GM06990 (cell line): ENCODE measurements around the gene CGB3.

Experiments used
- DNase-seq: peaks from one replicate; pipeline ENCODE4 v3.0.0-alpha.2; 2011; ENCODE audit not compliant: insufficient read length; ENCODE audit errors: extremely low read depth
- H3K27me3 ChIP-seq: replicated peaks from 2 replicates; pipeline ENCODE4 v1.6.0; 2011; ENCODE audit warnings: low read length; ENCODE audit not compliant: control insufficient read depth, insufficient read depth
- H3K36me3 ChIP-seq: 2 replicates; pipeline ENCODE4 v1.5.1; 2011; ENCODE audit warnings: low read length; ENCODE audit not compliant: control insufficient read depth, insufficient read depth
- H3K4me3 ChIP-seq: replicated peaks from 2 replicates; pipeline ENCODE4 v1.5.1; 2011; ENCODE audit warnings: low read depth, mild to moderate bottlenecking, control low read depth, low read length
- TF ChIP-seq, protein P1 (sequence below): IDR thresholded peaks from 2 replicates; pipeline ENCODE4 v1.5.1; 2011; ENCODE audit warnings: low read length, control low read depth, mild to moderate bottlenecking, inconsistent platforms; ENCODE audit not compliant: insufficient read depth, poor library complexity, severe bottlenecking

Gene CGB3

DNA sequence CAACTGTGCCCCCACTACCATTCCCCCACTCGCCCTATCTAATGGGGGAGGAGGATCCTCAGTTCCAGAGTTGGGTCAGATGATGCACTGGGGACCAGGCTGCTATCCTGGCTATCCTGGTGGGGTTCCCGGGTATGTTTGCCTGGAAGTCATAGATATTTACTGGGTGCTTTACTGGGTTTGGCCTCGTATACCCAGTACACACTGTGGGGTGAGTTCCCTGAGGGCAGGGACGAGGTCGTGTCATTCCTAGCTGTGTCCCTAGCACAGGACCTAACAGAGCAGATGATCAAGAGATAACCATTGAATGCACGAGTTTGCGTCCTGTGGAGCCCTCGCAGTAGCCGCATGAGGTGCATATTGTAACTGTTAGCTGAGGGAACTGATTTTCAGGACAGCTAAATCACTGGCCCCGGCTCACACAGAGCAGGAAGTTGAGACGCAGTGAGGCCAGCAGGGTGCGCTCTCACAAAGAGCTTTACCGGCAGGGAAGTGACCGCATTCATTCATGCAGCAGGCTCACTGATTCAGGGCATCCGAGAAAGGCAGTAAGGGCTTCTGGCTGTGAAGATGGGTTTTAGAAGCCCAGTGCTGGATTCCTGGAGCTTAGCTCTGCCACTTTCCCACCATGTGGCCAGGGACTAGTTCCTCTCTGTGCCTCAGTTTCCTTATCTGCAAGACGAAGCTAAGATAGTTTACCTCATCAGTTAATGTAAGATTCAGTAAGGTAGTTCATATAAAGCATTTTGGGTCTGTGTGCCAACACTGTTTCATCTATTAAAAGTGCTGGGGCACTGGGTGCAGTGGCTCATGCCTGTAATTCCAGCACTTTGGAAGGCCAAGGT, 24.4 kb downstream of the CGB3 start:
- no peak for DNase-seq
- Histone ChIP-seq H3K27me3 (no peaks in the 10 kb centered on the region), H3K4me3 (no peak overlapping the region), H3K36me3 (peaks cover 20% of the 10 kb centered on the region)
- TF ChIP-seq, protein P1, sequence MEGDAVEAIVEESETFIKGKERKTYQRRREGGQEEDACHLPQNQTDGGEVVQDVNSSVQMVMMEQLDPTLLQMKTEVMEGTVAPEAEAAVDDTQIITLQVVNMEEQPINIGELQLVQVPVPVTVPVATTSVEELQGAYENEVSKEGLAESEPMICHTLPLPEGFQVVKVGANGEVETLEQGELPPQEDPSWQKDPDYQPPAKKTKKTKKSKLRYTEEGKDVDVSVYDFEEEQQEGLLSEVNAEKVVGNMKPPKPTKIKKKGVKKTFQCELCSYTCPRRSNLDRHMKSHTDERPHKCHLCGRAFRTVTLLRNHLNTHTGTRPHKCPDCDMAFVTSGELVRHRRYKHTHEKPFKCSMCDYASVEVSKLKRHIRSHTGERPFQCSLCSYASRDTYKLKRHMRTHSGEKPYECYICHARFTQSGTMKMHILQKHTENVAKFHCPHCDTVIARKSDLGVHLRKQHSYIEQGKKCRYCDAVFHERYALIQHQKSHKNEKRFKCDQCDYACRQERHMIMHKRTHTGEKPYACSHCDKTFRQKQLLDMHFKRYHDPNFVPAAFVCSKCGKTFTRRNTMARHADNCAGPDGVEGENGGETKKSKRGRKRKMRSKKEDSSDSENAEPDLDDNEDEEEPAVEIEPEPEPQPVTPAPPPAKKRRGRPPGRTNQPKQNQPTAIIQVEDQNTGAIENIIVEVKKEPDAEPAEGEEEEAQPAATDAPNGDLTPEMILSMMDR, result peak; percentile 89

DNA sequence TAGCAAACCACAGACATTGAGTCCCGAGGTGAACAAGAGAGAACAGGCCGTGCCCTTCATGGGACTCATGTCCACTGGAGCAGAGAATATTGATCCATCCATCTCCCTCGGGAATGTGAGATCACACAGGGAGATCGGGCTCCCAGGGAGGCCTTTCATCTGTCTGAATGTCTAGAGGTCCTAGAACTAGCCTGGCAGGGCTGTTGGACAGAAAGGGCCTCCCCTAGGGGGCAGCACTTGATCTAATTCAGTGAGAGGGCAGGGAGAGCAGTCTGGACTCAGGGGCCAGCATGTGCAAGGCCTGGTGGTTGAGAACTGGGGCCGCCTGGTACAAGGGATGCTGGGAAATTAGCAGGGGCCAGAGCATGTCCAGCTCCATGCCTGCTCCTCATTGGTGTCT, 26.2 kb downstream of the CGB3 start:
- H3K4me3 ChIP-seq, result no peak overlapping the region
- no peak for DNase-seq
- TF ChIP-seq, protein P1, result peak; percentile 73

DNA sequence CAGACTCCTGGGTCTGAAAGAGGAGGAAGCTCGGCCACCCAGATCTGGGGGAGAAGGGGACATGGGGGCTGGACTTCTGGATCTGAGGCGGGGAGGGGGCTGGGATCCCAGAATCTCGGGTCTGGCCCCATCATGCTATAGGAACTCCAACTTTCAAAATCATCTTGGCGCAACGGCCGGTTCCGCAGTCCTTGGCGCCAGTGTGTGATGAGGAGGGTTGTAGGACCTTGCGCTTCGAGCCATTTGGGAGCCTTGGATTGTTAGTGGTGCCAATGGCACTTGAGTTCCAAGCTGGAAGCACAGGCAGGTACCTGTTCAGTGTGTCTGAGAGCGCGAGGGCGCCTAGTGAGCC, 30.1 kb downstream of the CGB3 start:
- no peak for DNase-seq
- H3K27me3 ChIP-seq, result no peaks in the 10 kb centered on the region
- peaks cover 2% of the 10 kb centered on the region; the same call in 1 of the 2 replicates for H3K36me3 ChIP-seq
- H3K4me3 ChIP-seq, result peak overlapping the region; percentile 92
- TF ChIP-seq, protein P1, result no peak

More for the DNA sequence above, 26.2 kb downstream of the CGB3 start:
- H3K27me3 ChIP-seq, result no peaks in the 10 kb centered on the region
- peaks cover 8% of the 10 kb centered on the region for H3K36me3 ChIP-seq

DNA sequence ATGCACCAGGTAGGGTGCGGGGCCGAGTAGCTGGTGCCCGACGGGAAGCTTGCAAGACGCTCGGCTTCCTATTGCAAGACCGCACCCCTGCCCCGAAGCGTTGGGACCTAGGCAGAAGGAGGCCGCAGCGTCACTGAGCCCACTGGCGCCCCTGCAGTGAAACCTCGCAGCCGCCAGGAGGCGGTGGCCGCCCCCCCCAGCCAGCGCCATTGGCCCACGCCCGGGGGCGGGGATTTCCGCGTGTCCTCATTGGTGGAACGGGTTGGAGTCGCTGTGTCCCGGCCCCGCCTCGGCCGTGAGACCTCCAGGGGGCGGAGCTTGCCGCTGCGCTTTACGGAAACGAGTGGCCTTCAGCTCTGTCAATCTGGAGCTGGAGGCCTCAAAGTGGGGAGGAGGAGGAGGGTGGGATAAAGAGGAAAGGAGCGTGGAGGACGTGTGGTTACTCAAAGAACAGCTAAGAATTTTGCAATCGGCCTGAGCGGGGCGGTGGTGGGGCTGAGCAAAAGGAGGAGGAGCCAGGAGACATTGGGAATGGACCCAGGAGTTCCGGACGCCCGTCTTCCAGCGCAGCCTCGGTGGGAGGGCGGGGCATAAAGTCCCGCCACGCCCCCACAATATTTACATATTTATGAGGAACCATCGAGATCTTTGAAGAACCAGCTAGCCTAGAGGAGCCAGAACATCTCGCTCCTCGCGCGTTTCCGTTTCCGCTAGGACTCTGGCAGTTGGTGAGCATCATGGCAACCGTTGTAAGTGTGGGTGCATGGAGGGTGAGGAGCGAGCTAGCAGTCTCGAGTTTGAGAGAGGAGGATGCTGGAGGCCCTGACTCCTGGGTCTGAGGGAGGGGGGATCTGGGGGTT, 30.7 kb downstream of the CGB3 start, which contains the start of the genes GYS1 and RUVBL2:
Gene GYS1 (minus strand): TSS at position 135 of the 860 bp plus-strand sequence. CDS start 197 bp downstream, outside the sequence.
Gene RUVBL2 (plus strand): TSS at position 713 of the 860 bp plus-strand sequence. CDS start 25 bp downstream, at position 738.
- peaks cover 2% of the 10 kb centered on the region; the same call in 1 of the 2 replicates for H3K36me3 ChIP-seq
- H3K27me3 ChIP-seq, result no peaks in the 10 kb centered on the region
- peak; percentile 100 for DNase-seq
- peak within 1 kb of the TSS; percentile 93 for H3K4me3 ChIP-seq
- TF ChIP-seq, protein P1, result peak; percentile 98

DNA sequence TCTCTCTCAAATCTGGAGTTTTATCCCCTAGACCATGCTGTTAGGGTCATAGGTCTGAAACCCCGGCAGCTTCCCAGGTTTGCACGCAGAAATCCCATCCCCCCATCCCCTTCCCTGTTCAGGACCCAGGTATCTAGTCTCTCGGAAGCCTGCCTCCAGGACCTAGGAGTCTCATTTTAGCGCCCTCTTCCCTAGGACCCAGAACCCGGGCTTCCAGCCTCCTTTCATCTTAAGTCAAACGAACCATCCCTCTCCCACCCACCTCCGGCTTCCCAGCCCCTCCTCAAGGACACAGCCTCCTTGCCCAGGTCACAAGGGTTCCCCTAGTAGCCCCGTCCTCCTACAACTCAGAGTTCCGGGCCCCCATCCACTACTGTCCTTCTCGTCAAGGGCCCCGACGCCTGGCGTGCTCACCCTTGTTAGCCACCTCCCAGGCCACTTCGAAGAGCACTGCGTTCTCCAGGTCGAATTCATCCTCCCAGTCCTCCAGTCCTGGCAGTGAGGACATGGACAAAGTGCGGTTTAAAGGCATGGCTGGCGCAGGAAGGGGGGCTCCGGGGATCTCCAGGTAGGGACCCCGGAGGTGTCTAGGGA, 31.5 kb downstream of the CGB3 start:
- no peaks in the 10 kb centered on the region for H3K27me3 ChIP-seq
- TF ChIP-seq, protein P1, result no peak
- H3K4me3 ChIP-seq, result peak overlapping the region; percentile 93
- H3K36me3 ChIP-seq, result peaks cover 3% of the 10 kb centered on the region
- no peak for DNase-seq
